Islet of Langerhans (tissue), 1 donor: ENCODE measurements around the gene ELSPBP1.
"Not testable (repeated sequence)": the region's sequence is repeated elsewhere in the genome, so short reads cannot be mapped to it uniquely, and the experiment has no call there.

ENCODE experiments used
- FAIRE-seq: peaks from one replicate; lab custom pipeline; 2011; peaks lifted over from hg19 to GRCh38; lab: Jason Lieb, UNC

The ELSPBP1 gene

GRCh38 chr19:47994209-47994802, at the start of gene ELSPBP1:
TSS of gene ELSPBP1 (plus strand) at chr19:47994632. CDS start at chr19:48008668, 14,036 bp downstream.
- no peak for FAIRE-seq

DNA sequence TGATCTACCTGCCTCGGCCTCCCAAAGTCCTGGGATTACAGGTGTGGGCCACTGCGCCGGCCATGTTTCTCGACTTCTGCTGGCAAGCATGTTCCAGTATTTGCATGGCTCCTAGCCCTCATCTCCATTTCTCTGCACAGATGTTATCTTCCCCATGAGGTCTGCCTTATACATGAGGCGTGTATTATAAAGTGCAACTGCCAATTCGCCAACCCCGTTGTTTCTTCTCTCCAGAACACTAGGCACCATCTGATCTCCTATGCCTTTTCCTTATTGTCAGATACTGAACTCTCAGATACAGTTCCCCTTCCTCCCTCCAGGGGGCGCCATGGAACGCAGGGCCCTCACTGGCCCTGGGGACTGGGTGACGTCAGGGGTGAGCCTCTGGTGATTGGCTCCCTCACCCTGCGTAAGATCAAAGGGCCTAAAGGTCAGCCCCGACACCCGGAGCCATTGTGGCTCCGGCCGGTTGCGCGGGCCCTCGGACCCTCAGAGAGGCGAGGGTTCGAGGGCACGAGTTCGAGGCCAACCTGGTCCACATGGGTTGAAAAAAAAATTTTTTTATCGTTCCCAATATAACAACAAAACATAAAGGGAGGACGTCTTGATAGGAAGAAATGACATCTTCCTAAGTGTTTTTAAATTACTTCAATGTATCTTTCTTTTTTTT, 44.4 kb upstream of the ELSPBP1 start:
- not testable (repeated sequence) for FAIRE-seq

- not testable (repeated sequence) for FAIRE-seq
These were observed 42.3 kb upstream of the ELSPBP1 start for GRCh38 chr19:47952132-47952531.

GRCh38 chr19:47955936-47956335, 38.5 kb upstream of the ELSPBP1 start:
- FAIRE-seq: not testable (repeated sequence)

DNA sequence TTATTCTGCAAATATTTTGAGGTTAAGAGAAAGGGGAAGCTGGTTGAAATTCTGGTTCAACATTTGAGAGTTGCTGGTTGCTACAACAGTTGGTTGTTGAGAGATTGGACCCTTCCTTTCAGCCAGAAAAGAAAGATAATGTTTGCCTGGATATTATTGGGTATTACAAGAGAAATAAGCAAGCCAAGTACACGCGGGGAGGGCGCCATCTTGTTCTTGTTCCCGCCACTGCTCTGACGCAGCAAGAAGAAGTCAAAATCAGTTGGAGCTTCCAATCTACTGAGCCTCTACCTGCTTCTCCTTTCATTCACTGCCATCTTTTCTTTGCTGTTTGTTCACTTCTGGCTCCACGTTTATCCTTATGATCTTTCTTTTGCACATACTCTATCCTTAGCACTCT, 20.9 kb upstream of the ELSPBP1 start:
- FAIRE-seq: no peak

GRCh38 chr19:47991191-47991808, 3.1 kb upstream of the ELSPBP1 start:
- FAIRE-seq: no peak

DNA sequence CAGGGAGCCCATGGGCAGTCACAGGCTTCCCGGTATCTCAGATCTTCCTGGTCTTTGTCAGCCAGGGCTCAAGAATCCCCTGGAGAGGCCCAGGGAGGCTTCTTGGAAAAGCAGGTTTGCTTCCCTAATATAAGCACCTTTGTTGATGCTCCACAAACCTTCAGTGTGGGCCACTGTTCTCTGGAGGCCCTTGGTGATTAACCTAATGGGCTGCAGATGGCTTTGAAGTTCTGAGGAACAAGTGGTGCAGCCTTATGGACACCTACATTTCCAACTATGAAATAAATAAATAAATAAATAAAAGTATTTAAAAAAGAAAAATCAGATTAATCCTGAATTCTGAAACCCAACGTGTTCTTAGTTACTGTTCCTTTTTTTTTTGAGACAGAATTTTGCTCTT, 2.4 kb upstream of the ELSPBP1 start, which contains the start of gene BSPH1:
BSPH1 (minus strand) TSS at position 101 of the 400 bp plus-strand sequence; CDS start at position 12, 89 bp downstream.
- FAIRE-seq: no peak

DNA sequence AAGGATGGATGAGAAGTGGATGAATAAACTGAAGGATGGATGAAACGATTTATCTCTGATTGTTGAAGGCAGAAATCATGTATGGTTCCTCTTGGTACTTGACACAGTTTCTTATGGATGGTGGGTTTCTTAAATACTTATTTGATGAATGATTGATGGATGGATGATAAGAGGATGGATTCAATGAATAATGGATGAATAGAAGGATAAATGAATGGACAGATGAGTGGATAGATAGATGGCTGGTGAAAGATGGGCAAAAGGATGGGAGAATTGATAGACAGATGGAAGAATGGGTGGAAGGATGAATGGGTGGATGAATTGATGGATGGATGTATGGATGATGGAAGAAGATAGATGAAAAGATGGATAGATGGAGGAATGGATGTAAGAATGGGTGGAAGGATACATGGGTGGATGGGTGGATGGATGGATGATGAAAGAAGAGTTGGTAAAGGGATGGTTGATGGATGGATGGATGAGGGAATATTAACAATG, 1.8 kb downstream of the ELSPBP1 start:
- FAIRE-seq: no peak

DNA sequence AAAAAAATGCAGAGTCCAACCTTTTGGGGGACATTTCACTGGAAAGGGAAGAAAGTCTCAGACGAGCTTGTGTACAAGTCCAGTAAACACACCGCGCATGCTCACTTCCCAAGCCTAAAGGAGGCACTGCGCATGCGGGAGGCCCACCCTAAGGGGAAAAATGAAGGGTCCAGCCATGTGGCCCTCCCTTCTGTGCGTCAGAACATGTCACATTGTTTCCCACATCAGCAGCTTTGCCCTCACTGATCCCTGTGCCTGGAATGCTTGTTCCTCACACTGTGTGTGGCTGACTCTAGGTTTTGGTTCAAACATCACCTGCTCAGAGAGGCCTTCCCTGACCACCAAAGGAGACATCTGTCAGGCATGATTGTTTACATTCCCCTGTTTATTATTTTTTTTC, 4.4 kb downstream of the ELSPBP1 start:
- FAIRE-seq: no peak

DNA sequence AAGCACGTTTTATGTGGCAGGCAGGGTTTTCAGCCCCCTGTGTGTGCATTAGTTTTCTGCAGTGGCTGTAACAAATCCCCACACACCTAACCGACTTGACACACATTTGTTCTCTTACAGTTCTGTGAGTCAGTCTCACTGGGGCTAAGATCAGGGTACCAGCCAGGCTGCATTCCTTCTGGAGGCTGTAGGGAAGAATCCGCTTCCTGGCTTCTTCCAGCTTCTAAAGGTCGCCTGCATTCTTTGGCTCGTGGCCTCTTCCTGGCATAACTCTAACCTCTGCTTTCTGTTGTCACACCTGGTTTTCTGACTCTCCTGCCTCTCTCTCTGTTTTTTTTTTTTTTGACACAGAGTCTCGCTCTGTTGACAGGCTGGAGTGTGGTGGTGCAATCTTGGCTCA, 6.4 kb downstream of the ELSPBP1 start:
- no peak for FAIRE-seq

- FAIRE-seq: no peak
These were observed 9.8 kb downstream of the ELSPBP1 start for GRCh38 chr19:48004236-48004635.

GRCh38 chr19:48006762-48007161, 12.3 kb downstream of the ELSPBP1 start:
- FAIRE-seq: no peak

DNA sequence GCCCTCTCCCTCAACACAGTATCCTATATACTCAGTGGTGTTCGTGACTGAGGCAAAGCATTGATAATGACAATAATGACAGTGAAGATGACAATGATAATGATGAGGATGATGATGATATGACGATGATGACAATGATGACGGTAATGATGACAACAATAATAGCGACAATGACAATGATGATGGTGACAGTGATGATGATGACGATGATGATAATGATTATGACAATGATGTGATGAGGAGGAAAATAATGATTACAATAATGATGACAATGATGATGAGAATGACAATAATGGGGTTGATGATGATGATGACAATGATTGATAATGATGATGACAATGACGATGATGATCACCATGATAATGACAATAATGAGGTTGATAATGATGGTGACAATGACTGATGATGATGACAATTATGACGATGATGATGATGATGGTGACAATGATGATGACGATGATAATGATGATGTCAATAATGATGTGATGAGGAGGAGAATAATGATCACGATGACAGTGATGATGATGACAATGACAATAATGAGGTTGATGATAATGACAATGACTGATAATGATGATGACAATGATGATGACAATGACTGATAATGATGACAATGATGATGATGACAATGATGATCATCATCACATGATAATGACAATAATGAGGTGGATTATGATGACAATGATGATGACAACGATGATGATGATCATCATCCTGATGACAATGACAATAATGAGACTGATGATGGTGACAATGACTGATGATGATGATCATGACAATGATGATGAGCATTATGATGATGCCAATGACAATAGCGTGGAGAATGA, 16.7 kb downstream of the ELSPBP1 start:
- no peak for FAIRE-seq

DNA sequence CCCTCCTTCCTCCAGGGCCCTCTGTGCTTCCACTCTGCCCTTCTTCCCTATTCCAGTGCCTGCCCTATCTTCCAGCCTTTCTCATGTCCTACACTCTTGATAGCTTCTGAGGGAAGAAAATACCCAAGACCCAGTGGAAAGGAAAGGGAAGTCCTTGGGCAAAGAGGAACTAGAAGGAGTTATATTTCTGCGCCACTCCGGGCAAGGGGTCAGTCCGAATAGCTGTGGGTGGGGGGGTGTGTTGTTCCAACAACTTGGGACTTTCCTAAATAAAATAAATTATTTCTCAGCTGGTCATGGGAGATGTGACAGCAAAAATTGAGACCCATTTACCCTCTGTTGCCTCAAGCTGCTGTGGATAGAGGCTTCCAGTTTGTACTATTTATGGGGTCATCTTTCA, 26.3 kb downstream of the ELSPBP1 start:
- FAIRE-seq: no peak

- FAIRE-seq: no peak
These were observed 28.6 kb downstream of the ELSPBP1 start for GRCh38 chr19:48023011-48023410.

- FAIRE-seq: no peak
These were observed 29.1 kb downstream of the ELSPBP1 start for GRCh38 chr19:48023518-48023917.

GRCh38 chr19:48025480-48025879, 31.0 kb downstream of the ELSPBP1 start:
- FAIRE-seq: no peak

- no peak for FAIRE-seq
These were observed 35.0 kb downstream of the ELSPBP1 start for GRCh38 chr19:48029431-48029830.

DNA sequence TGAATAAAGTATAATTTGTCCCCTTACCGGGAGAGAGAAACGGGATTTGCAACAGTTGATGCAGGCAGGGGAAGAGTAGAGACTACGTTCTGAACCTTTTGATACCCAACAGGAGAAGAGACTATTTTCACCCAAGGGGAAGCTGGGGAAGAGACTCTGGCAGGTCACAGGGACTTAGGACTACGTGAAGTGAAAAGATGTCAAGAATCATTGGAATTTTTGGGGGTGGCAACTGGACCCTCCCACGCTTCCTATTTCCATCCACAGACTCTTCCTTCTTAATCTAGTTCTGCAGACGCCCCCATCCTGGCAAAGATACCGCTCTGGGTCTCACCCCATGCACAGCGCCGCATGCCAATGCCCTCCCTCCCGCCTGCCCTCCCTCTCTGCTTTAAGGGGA, 35.6 kb downstream of the ELSPBP1 start:
- no peak for FAIRE-seq

- no peak for FAIRE-seq
These were observed 39.2 kb downstream of the ELSPBP1 start for GRCh38 chr19:48033604-48034003.

DNA sequence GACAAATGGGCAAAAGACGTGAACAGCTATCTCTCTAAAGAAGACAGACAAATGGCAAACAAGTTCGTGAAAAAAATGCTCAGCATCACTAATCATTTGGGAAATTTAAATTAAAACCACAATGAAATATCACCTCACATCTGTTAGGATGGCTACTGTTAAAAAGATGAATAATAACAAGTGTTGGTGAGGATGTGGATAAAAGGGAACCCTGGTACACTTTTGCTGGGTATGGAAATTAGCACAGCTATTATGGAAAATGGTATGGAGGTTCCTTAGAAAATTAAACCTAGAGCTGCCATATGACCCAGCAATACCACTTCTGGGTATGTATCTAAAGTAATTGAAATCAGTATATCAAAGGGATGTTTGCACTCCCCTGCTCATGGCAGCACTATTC, 42.3 kb downstream of the ELSPBP1 start:
- no peak for FAIRE-seq

DNA sequence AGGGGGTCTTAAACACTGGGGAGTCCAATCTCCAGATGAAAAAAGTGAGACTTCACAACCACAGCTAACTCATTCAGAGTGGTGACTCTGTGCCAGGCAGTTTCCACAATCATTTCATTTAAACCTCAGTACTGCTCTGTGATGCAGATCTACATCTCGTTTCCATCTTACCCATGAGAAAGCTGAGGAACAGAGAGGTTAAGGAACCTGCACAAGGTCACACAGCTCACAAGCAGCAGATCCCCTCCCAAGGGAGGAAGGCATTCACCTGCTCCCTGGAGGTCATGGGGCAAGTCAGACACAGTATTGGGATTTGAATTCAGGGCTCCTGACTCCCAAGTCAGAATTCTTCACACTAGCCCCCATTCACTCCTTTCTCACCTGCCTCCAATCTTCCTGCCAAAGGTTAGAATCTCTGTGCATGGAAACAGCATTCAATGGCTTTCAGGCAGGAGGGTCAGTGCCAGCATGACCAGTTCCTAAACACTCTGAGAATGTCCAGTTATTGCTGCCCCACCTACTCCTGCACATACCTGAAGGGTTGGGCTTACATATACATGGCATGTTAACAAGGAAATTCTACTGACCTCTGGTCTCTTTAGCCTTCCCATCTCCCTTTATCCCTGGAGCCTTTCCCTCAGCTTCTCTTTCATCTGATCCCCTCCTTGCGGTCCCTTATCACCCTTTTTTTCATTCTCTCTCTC, 47.6 kb downstream of the ELSPBP1 start:
- no peak for FAIRE-seq
